NCI-H2171 (cell line): ENCODE results near the gene ZNF827.

ENCODE experiments used
- DNase-seq: peaks from one replicate; lab custom pipeline; 2025; lab: John Stamatoyannopoulos, UW

The ZNF827 gene

GRCh38 chr4:145933134-145933533 is 5.5 kb downstream of the ZNF827 start:
- DNase-seq = no peak

- DNase-seq = no peak
Measured at GRCh38 chr4:145931403-145931802, 7.2 kb downstream of the ZNF827 start.

DNA sequence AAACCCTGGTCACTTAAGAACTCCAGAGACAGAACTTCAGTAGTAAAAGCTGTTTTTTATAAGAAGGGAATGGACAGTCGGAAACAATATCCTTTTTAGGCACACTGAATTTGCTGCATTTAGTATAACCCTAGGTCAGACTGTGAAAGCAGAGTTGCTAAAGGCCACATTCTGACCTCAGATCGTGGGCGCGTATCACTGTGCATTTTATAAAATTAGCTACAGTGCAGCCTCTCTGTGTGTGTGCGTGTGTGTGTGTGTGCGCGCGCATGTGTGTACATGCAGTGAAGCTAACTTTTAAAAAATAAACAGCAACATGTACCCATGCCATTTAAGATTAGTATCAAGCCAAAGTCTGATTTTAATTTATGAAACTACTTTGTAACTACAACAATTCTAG is 8.0 kb downstream of the ZNF827 start:
- no peak for DNase-seq

DNA sequence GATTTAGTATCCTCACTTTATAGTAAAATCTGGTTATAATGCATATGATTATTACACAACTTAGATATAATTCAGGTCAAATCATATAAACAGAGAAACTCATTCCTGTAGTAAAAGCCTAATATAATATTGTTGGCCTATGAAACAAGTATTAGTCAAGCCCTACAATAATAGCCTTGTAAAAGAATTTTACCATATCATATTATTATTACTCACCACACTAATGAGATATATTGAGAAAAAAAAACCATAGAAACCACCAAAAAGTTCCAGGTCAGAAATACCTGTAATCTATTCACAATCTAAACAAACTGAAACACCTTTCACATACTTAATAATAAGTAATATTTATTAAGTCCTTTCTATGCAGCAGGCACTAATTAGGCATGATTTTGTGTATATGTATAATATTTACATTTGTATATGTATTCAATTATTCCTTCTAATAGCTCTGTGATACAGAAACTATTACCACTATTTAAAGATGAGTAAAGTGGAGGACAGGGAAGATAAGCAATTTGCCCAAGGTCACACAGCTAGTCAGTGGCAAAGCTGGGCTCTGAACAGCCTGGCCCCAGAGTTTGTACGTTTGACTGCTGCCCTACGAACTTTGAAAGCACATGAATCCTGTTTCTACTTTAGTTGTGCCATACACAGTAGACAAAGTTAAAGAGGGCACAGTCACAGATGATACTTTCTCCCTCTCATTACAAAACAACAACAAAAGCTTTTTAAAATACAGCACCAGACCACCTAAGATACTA is 9.0 kb downstream of the ZNF827 start:
- DNase-seq = no peak

DNA sequence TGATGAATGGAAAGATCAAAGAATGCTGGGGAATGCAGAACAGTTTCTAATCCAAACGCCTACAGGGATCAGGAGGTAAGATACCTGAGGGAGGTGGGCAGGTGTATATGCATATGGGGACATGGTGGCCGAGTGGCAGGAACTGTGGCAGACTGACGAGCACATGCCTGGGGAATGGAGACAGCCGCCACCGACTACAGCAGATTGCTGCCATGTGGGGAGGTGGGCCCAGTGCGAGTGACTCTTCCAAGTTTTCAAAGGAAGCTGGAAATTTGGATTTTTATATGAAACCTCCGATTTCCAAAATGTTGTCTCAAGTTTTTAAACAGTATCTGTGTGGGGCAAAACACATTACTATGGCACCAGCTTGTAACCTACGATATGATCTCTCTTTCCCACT is 9.9 kb downstream of the ZNF827 start:
- DNase-seq = no peak

DNA sequence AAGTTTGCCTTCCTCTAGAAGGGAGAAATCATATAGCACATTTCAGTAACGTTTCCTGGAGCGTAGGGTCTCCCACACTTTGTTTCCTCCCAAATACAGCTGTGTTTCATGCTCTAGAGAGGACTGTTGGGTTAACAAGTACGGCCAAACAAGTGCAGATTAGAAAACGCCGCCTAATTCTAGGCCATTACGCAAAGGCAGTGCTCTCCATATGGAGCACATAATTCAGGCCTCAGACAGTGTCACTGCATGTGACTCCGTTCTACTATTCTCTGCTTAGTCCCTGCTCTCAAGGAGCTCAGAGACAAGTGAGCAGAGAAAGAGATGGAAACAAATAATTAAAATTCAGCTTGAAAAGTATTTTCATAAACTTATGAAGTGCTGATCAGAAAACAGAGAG is 11.6 kb downstream of the ZNF827 start:
- DNase-seq = no peak

DNA sequence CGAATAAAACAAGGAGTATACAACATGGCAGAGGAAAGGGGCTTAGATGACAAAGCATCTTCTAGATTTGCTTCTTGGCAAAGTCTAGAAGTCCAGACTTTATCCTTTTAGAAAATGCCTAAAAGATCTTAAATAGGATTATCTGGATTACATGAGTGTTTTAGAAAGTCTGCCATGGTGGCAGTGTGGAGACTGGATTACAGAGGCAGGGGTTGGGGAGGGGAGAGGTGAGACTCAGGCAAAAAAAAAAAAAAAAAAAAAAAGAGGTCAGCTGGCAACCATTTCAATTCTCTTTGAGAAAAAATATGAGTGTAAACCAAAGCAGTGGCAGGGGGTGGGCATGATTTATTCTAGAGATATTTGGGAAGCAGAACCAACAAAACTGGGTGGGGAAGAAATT is 17.4 kb downstream of the ZNF827 start:
- DNase-seq = no peak

DNA sequence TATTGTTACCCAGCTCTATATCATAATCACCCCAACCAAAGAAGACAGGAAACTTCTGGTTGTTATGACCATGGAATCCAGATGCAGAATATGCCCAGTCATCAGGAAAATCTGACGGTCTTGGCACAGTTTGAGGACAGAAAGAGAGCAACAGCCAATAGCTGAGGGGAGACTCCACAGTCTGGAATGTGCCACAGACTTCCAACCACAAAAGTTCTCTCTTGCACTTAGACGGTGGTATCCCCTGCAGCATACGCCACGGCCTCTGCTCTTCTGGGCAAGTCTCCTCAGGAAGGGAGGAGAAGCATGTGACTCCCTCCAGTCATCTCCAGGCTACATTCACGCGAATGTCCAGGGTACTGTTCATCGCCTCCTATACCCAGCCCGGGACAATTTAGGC is 18.4 kb downstream of the ZNF827 start:
- no peak for DNase-seq

GRCh38 chr4:145912376-145912775 is 26.2 kb downstream of the ZNF827 start:
- no peak for DNase-seq

GRCh38 chr4:145909773-145910172 is 28.9 kb downstream of the ZNF827 start:
- DNase-seq = no peak

GRCh38 chr4:145909281-145909715 is 29.3 kb downstream of the ZNF827 start:
- no peak for DNase-seq

DNA sequence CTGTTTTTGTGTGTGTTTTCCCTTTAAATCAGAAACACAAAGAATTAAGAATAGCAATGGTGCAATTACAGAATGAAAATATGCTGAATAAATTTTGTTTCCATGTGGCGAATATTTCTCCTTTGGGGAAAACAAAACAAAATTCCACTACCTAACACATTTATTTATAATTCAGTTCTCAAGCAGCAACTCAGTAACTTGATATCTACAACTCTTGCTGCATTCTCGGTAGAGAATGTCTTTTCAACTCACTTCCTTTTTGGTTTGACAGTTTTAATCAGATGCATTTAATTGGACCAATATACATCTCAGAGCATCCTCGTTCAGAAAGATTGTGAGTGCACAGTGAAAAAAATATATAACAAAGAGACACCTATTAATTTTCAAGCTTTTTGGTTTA is 30.8 kb downstream of the ZNF827 start:
- no peak for DNase-seq

- no peak for DNase-seq
Measured at GRCh38 chr4:145907390-145907789, 31.2 kb downstream of the ZNF827 start.

- no peak for DNase-seq
Measured at GRCh38 chr4:145904413-145905177, 34.0 kb downstream of the ZNF827 start.

DNA sequence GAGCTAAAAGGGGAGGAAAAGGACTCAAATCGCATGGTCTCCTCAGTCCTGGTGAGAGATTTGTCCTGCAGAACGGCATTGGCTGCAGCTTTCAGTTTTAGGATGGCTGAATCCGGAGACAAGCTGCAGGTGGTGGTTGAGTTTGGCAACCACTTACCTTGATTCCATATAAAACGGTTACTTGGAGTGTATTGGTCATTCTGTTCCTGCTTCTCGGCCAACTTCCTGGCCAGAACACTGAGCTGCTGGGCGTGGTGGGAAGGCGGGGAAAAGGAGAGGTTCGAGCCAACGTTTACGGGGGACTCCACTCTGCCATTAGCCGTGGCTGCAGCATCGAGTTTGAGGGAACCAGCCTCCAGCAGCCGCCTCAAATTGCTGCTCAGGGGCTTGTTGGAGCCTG is 36.1 kb downstream of the ZNF827 start:
- no peak for DNase-seq

DNA sequence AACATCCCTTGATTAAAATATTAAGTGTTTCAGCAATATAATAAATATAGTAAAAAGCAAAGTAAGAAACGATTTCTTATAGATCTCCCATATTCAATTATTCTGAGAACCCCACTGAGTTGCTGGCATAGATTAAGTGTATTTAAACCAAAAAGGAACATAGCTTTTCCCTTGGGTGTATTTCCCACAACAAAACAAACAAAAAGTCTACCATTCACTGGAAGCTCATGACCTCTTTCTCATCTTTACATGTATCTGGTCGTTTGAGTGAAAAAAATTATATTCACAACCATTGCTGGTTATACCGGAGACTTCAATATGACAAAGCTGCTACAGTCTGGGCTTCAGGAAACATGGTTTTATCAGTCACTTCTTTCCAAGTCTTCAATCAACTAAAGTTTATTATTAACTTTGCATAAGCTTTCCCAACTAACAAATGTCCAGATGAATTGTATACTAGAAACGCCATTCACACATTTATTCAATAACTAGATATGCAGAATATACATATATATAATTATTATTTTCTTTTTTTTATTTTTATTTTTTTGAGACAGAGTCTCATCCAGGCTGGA is 38.6 kb downstream of the ZNF827 start:
- DNase-seq = no peak

- DNase-seq = no peak
Measured at GRCh38 chr4:145898926-145899531, 39.6 kb downstream of the ZNF827 start.

GRCh38 chr4:145898466-145898865 is 40.2 kb downstream of the ZNF827 start:
- no peak for DNase-seq

- DNase-seq = no peak
Measured at GRCh38 chr4:145895056-145895455, 43.6 kb downstream of the ZNF827 start.

DNA sequence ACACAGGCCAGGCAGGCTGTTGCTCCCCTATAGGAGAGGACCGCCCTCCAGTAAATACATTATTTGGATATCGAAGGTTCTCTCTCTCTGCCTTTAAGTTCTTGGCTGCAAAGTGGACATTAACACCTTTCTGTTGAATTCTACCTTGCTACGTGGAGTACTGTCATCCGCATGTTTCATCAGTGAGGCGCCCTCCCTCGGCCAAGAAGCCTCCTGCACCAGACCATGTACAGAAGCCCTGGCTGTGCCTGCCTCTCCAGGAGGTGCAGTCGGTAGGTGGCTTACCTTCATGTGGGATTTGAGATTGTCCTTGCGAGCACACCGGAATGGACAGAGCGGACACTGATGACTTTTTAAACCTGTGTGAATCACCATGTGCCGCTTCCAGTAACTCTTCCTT is 46.7 kb downstream of the ZNF827 start:
- DNase-seq = no peak

- DNase-seq = no peak
Measured at GRCh38 chr4:145890689-145891088, 47.9 kb downstream of the ZNF827 start.

DNA sequence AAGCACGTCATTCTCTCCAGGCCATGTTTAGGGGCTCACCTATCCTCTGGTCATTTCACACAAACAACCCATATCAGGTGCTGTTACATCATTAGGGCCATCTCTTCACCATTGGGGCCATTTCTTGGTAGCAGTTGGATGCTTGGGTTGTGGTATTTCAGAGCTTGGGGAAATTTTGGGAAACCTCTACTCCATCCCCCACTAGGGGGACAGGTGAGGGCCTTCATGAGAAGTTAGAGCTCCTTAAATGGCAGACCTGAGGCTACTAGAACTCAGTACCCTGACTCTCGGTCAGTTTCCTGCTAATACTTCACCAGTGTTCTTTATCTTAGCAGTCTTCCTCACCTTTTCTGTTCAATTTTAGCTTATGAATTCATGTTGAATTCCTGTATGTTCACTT is 50.2 kb downstream of the ZNF827 start:
- DNase-seq = no peak
